Stimulated activated CD8-positive, alpha-beta memory T cell treated with anti-CD3 and anti-CD28 coated beads, Interleukin-15, amount 100 ng/mL, for 48 hours (primary cell): ENCODE results near the gene ABCB7.
"Not testable (repeated sequence)": the region's sequence is repeated elsewhere in the genome, so short reads cannot be mapped to it uniquely, and the experiment has no call there.

Source experiments
- DNase-seq, 2 donors: peaks; one replicate each; pipeline ENCODE4 v3.0.0-alpha.2; 2020; ENCODE audit warnings: low read depth in 2 of 2

The ABCB7 gene

GRCh38 chrX:75155827-75156525 is at the start of gene ABCB7:
ABCB7 (minus strand) TSS chrX:75156283; CDS start chrX:75156272, 11 bp downstream.
- DNase-seq: peak; percentile 19 to 31

- DNase-seq: not testable (repeated sequence)
These were observed 32.5 kb upstream of the ABCB7 start for GRCh38 chrX:75188415-75189206.

- DNase-seq: no peak
These were observed 25.6 kb upstream of the ABCB7 start for GRCh38 chrX:75181721-75182120.

- DNase-seq: not testable (repeated sequence)
These were observed 23.6 kb upstream of the ABCB7 start for GRCh38 chrX:75179536-75180293.

GRCh38 chrX:75172257-75172890 is 16.3 kb upstream of the ABCB7 start:
- not testable (repeated sequence) for DNase-seq

- no peak for DNase-seq
These were observed 2.0 kb upstream of the ABCB7 start for GRCh38 chrX:75158054-75158453.

GRCh38 chrX:75156531-75156945 is 455 bp upstream of the ABCB7 start:
- no peak for DNase-seq

- DNase-seq: no peak
These were observed 646 bp downstream of the ABCB7 start for GRCh38 chrX:75155447-75155826.

GRCh38 chrX:75154871-75155270 is 1.2 kb downstream of the ABCB7 start:
- no peak for DNase-seq

- no peak for DNase-seq
These were observed 4.1 kb downstream of the ABCB7 start for GRCh38 chrX:75151827-75152592.

GRCh38 chrX:75149654-75150053 is 6.4 kb downstream of the ABCB7 start:
- DNase-seq: no peak

GRCh38 chrX:75132672-75133071 is 23.4 kb downstream of the ABCB7 start:
- DNase-seq: no peak

GRCh38 chrX:75131973-75132627 is 24.0 kb downstream of the ABCB7 start:
- DNase-seq: no peak

GRCh38 chrX:75129069-75129468 is 27.0 kb downstream of the ABCB7 start:
- DNase-seq: not testable (repeated sequence)

- DNase-seq: no peak
These were observed 37.8 kb downstream of the ABCB7 start for GRCh38 chrX:75118296-75118695.

GRCh38 chrX:75115707-75116413 is 40.2 kb downstream of the ABCB7 start:
- DNase-seq: no peak

GRCh38 chrX:75114638-75115037 is 41.4 kb downstream of the ABCB7 start:
- DNase-seq: no peak

- DNase-seq: no peak
These were observed 42.4 kb downstream of the ABCB7 start for GRCh38 chrX:75113664-75114063.

- DNase-seq: no peak
These were observed 48.1 kb downstream of the ABCB7 start for GRCh38 chrX:75107863-75108509.
